Ishikawa (cell line): Measurements from ENCODE around the gene CEACAM6.

Experiments used
- CEBPB ChIP-seq: IDR thresholded peaks from 2 replicates; pipeline ENCODE4 v1.6.1; 2012
- EGR1 ChIP-seq: IDR thresholded peaks from 2 replicates; pipeline ENCODE4 v1.6.1; 2012
- EP300 ChIP-seq: IDR thresholded peaks from 2 replicates; pipeline ENCODE4 v1.6.1; 2012; ENCODE audit warnings: borderline replicate concordance
- FOXM1 ChIP-seq: IDR thresholded peaks from 2 replicates; pipeline ENCODE4 v1.6.1; 2012; ENCODE audit warnings: low read depth, borderline replicate concordance
- MAX ChIP-seq: IDR thresholded peaks from 2 replicates; pipeline ENCODE4 v1.6.1; 2012
- NFIC ChIP-seq: IDR thresholded peaks from 2 replicates; pipeline ENCODE4 v1.6.1; 2012
- RAD21 ChIP-seq: IDR thresholded peaks from 2 replicates; pipeline ENCODE4 v1.6.1; 2012; ENCODE audit warnings: low read depth
- REST ChIP-seq: IDR thresholded peaks from 2 replicates; pipeline ENCODE4 v1.6.1; 2012; ENCODE audit warnings: low read depth, mild to moderate bottlenecking
- TAF1 ChIP-seq: IDR thresholded peaks from 2 replicates; pipeline ENCODE4 v1.6.1; 2012; ENCODE audit warnings: low read depth, mild to moderate bottlenecking
- TEAD4 ChIP-seq: IDR thresholded peaks from 2 replicates; pipeline ENCODE4 v1.6.1; 2012
- YY1 ChIP-seq: IDR thresholded peaks from 2 replicates; pipeline ENCODE4 v1.6.1; 2012; ENCODE audit warnings: low read depth
- ZBTB7A ChIP-seq: IDR thresholded peaks from 2 replicates; pipeline ENCODE4 v1.6.1; 2012; ENCODE audit warnings: low read depth

GRCh38 chr19:41795031-41795461 is 39.7 kb downstream of the CEACAM6 start:
- TF ChIP-seq NFIC, result no peak
- no peak for TF ChIP-seq EP300
- TF ChIP-seq REST, result no peak
- no peak for TF ChIP-seq YY1
- no peak for TF ChIP-seq TAF1
- TF ChIP-seq MAX, result no peak
- no peak for TF ChIP-seq TEAD4
- no peak for TF ChIP-seq FOXM1
- no peak for TF ChIP-seq CEBPB
- no peak for TF ChIP-seq ZBTB7A
- TF ChIP-seq RAD21, result no peak
- no peak for TF ChIP-seq EGR1
